AG10803 (cell line): ENCODE data around the gene TBC1D8.
A peak's percentile ranks its signal among the peaks of the same experiment; 100 is the strongest.

Experiments used
- DNase-seq: peaks from one replicate; pipeline ENCODE4 v3.0.0; 2010; ENCODE audit warnings: low read depth
- H3K4me3 ChIP-seq: 2 replicates; pipeline ENCODE4 v1.5.1; 2011; ENCODE audit warnings: mild to moderate bottlenecking, low read length, control low read depth
- CTCF ChIP-seq: conservative IDR thresholded peaks from 2 replicates; pipeline ENCODE4 v1.5.1; 2011; ENCODE audit warnings: mild to moderate bottlenecking, low read length, control low read depth, inconsistent platforms

TBC1D8 gene

GRCh38 chr2:101014264-101014857 is 136.8 kb downstream of the TBC1D8 start:
- no peak overlapping the region for H3K4me3 ChIP-seq
- TF ChIP-seq CTCF: no peak
- DNase-seq: no peak

- TF ChIP-seq CTCF: peak; percentile 83
- no peak overlapping the region for H3K4me3 ChIP-seq
- DNase-seq: peak; percentile 42
Measured at GRCh38 chr2:101012706-101013181, 138.4 kb downstream of the TBC1D8 start.

GRCh38 chr2:101012054-101012705 is 139.0 kb downstream of the TBC1D8 start:
- no peak for TF ChIP-seq CTCF
- no peak overlapping the region for H3K4me3 ChIP-seq
- DNase-seq: no peak

GRCh38 chr2:101011152-101011551 is 140.0 kb downstream of the TBC1D8 start:
- H3K4me3 ChIP-seq: no peak overlapping the region
- no peak for DNase-seq
- no peak for TF ChIP-seq CTCF

GRCh38 chr2:101007415-101008345 is 143.5 kb downstream of the TBC1D8 start:
- no peak for DNase-seq
- H3K4me3 ChIP-seq: no peak overlapping the region
- no peak for TF ChIP-seq CTCF

- TF ChIP-seq CTCF: no peak
- no peak overlapping the region for H3K4me3 ChIP-seq
- no peak for DNase-seq
Measured at GRCh38 chr2:101006065-101006715, 145.0 kb downstream of the TBC1D8 start.
